HCT116 (cell line): ENCODE results near the gene GGTLC2. TPM values are rescaled to one million over a fixed set of nuclear protein-coding genes. Genes with fewer than 3 reads are reported as not detected.

Experiments used
- ATAC-seq: fragments of 200-7000 bp; cut with Tn5 transposase; 2 replicates; pipeline ENCODE4 v1.9.1; 2020; ENCODE audit warnings: mild to moderate bottlenecking, moderate library complexity
- BruUV-seq: library from RNA; stranded (reverse); fragments of 400-500 nt; replicated peaks from 2 replicates; lab custom pipeline; 2021; lab: Mats Ljungman, UMichigan
- CTCF ChIA-PET: fragments of 300-600 bp; sonication (Branson Sonifier 250); formaldehyde crosslinking; loops from one replicate; lab custom pipeline; 2021; ENCODE audit warnings: antibody characterized with exemption; lab: Charles Lee
- POLR2A ChIA-PET: fragments of 300-600, 350-600 bp; sonication (Branson Sonifier 250); formaldehyde crosslinking; loops from one replicate; lab custom pipeline; 2021; ENCODE audit warnings: antibody characterized with exemption; lab: Charles Lee
- RAD21 ChIA-PET, 2 experiments: fragments of 300-600 bp; sonication (Branson Sonifier 250); formaldehyde crosslinking; loops; one replicate each; lab custom pipeline; 2023; ENCODE audit warnings: low total read pairs in 2 of 2; ENCODE audit not compliant: uncharacterized antibody in 2 of 2, unreplicated experiment in 2 of 2, low non-redundant PET in 1 of 2; lab: Charles Lee
- DNase-seq: peaks from one replicate; pipeline ENCODE4 v3.0.0-alpha.2; 2010; ENCODE audit warnings: low read depth, low spot score
- H2AFZ ChIP-seq: fragments of 200-600 bp; shearing (Covaris generic), sonication (generic); 2 replicates; pipeline ENCODE4 v1.6.1; 2017; ENCODE audit warnings: low read depth, mixed run types, mixed read lengths, antibody characterized with exemption, low read length; ENCODE audit not compliant: poor library complexity, severe bottlenecking
- H3K27ac ChIP-seq: 2 replicates; pipeline ENCODE4 v1.5.1; 2012; ENCODE audit warnings: low read depth, low read length
- H3K27me3 ChIP-seq: fragments of 200-600 bp; sonication (generic); 2 replicates; pipeline ENCODE4 v1.6.1; 2016; ENCODE audit warnings: mixed run types, low read length, mixed read lengths; ENCODE audit not compliant: insufficient read depth
- H3K36me3 ChIP-seq, 2 experiments: fragments of 200-500 bp in 1 of 2; fragments of 200-600 bp in 1 of 2; sonication (Bioruptor generic) in 1 of 2; sonication (generic) in 1 of 2; 2 replicates each; pipeline versions ENCODE4 v1.5.1 to v1.6.1; 2014 to 2016; ENCODE audit warnings: low read length in 2 of 2, inconsistent platforms in 1 of 2, mixed read lengths in 1 of 2, mixed run types in 1 of 2; ENCODE audit not compliant: insufficient read depth in 2 of 2, control insufficient read depth in 1 of 2
- H3K4me1 ChIP-seq, 2 experiments: fragments of 200-600 bp in 1 of 2; sonication (generic) in 1 of 2; 2 replicates each; pipeline versions ENCODE4 v1.5.1 to v1.6.1; 2012 to 2017; ENCODE audit warnings: low read length in 2 of 2, inconsistent platforms in 1 of 2, mild to moderate bottlenecking in 1 of 2, mixed read lengths in 1 of 2, mixed run types in 1 of 2, moderate library complexity in 1 of 2; ENCODE audit not compliant: insufficient read depth in 2 of 2, control insufficient read depth in 1 of 2
- H3K4me2 ChIP-seq: fragments of 200-600 bp; sonication (generic); 2 replicates; pipeline ENCODE4 v1.6.1; 2017; ENCODE audit warnings: mixed run types, low read length, mixed read lengths
- H3K4me3 ChIP-seq, 2 experiments: fragments of 200-600 bp in 1 of 2; sonication (generic) in 1 of 2; replicated peaks in 1 of 2; 2 replicates each; pipeline ENCODE4 v1.5.1; 2011 to 2016; ENCODE audit warnings: low read length in 2 of 2, control low read depth in 1 of 2, low read depth in 1 of 2, mild to moderate bottlenecking in 1 of 2, mixed read lengths in 1 of 2, mixed run types in 1 of 2
- H3K79me2 ChIP-seq: fragments of 200-600 bp; sonication (generic); 2 replicates; pipeline ENCODE4 v1.6.1; 2017; ENCODE audit warnings: mild to moderate bottlenecking, mixed run types, low read length, moderate library complexity, mixed read lengths; ENCODE audit not compliant: insufficient read depth
- H3K9ac ChIP-seq: fragments of 200-600 bp; sonication (generic); 2 replicates; pipeline ENCODE4 v1.6.1; 2016; ENCODE audit warnings: low read length, mixed read lengths
- H3K9me2 ChIP-seq: fragments of 200-600 bp; sonication (generic), shearing (Covaris generic); 2 replicates; pipeline ENCODE4 v1.6.1; 2017; ENCODE audit warnings: mixed run types, mild to moderate bottlenecking, moderate library complexity; ENCODE audit not compliant: insufficient read depth
- H3K9me3 ChIP-seq, 2 experiments: fragments of 200-500 bp in 1 of 2; fragments of 200-600 bp in 1 of 2; sonication (Bioruptor generic) in 1 of 2; sonication (generic) in 1 of 2; 2 replicates each; pipeline ENCODE4 v1.6.1; 2014 to 2017; ENCODE audit warnings: low read length in 2 of 2, mixed read lengths in 2 of 2, inconsistent platforms in 1 of 2, low read depth in 1 of 2, mild to moderate bottlenecking in 1 of 2, mixed run types in 1 of 2, moderate library complexity in 1 of 2; ENCODE audit not compliant: control insufficient read depth in 1 of 2, insufficient read depth in 1 of 2
- H4K20me1 ChIP-seq: fragments of 200-600 bp; sonication (generic), shearing (Covaris generic); 2 replicates; pipeline ENCODE4 v1.6.1; 2017; ENCODE audit warnings: mixed run types, mild to moderate bottlenecking, moderate library complexity; ENCODE audit not compliant: insufficient read depth
- SIN3A ChIP-seq: IDR thresholded peaks from 2 replicates; pipeline ENCODE4 v1.6.1; 2012; ENCODE audit warnings: low read depth
- TCF7L2 ChIP-seq: IDR thresholded peaks from 2 replicates; pipeline ENCODE4 v1.7.0; 2011; ENCODE audit warnings: borderline replicate concordance, inconsistent platforms; ENCODE audit not compliant: insufficient read depth, insufficient read length; ENCODE audit errors: extremely low read depth
- YY1 ChIP-seq: IDR thresholded peaks from 2 replicates; pipeline ENCODE4 v1.6.1; 2011; ENCODE audit warnings: low read length, low read depth, moderate library complexity, mild to moderate bottlenecking; ENCODE audit not compliant: insufficient replicate concordance; ENCODE audit errors: extremely low read depth
- intact Hi-C: fragments of 100-400 bp; cut with micrococcal nuclease; formaldehyde crosslinking; loops from 2 replicates; pipeline ENCODE4 v1.10.0; 2022
- total RNA-seq: library from RNA; stranded (reverse); gene quantifications from one replicate; pipeline ENCODE4 v1.2.1, GENCODE V29; 2021; ENCODE audit not compliant: unreplicated experiment

The GGTLC2 gene
- total RNA-seq, 1 experiment from 2014 or later = not detected

DNA sequence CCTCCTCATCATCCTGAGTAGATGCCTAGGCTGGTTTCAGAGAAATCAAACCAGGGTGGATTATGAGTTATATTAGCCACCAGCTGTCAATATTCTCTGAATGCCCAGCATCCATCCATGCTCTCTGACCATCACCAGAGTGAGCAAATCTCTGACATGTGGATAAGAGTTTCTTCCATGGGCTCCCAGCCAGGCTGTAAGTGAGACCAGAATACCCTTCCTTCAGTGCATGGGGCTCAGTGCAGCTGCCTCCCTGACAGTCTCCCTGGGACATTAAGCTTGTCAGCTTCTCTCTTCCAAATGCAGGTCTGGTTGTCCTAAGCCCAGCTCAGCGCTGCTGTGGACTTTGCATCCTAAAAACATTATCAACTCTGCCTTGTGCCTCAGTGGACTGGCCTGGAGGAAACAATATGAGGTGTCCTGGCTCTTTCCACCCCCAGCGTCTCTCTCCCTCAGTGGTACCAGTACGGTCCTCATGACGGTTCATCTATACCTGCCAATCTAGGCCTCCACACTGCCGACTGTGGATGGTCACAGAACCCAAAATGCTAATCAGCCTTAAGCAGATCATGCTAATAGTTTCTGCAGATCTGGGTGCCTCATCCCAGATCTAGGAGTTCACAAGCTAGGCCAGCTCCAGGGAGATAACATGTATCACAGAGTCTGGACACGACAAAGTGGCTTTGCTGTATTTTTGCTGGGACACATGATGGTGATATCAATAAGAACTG is 43.7 kb upstream of the GGTLC2 start:
- no peaks in the 10 kb centered on the region for H3K4me1 ChIP-seq
- no peak for TF ChIP-seq YY1
- no peak for TF ChIP-seq SIN3A
- TF ChIP-seq, all 23 proteins: peak for 0
- Histone ChIP-seq H3K9ac (no peak overlapping the region), H3K36me3 (no peaks in the 10 kb centered on the region), H3K4me2 (no peak overlapping the region), H2AFZ (no peak overlapping the region), H4K20me1 (no peaks in the 10 kb centered on the region), H3K79me2 (no peaks in the 10 kb centered on the region), H3K9me2 (no peaks in the 10 kb centered on the region), H3K9me3 (no peaks in the 10 kb centered on the region), H3K27ac (no peak overlapping the region), H3K4me3 (no peak overlapping the region), H3K27me3 (no peaks in the 10 kb centered on the region)
- ChIA-PET CTCF (interaction anchor here (1.2 to 1.7 kb wide), 2 partner anchors 14 to 24 kb away, joined by 3 to 7 read pairs; no protein-coding TSS in a partner anchor), RAD21 (no interaction called here), POLR2A (no interaction called here)
- BruUV-seq = no TSS peak
- intact Hi-C loops = no loop called here
- DNase-seq (no peak), ATAC-seq (no peak)

DNA sequence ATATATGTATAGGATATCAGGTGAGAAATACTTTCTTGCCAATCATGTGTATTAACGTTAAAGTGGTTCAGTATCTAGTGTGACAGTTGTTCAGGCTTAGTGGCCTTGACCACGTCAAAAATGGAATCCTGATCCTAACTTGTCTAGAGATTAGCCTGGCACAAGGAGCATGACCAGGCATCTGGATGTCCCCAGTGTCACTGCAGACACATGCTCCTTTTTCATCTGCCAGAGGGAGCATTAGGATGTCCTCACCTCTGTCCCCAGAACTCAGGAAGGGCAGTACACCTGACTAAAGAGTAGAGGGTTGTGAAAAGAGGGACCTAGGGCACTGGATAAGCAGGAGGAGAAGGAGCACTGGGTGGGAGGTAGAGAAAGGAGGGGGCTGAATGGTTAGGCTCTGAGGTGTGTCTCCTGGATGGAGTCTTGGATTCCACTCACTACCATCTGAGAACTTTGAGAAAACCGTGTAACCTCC is 40.9 kb upstream of the GGTLC2 start:
- ATAC-seq = no peak
- intact Hi-C loops = no loop called here
- Histone ChIP-seq H3K79me2 (no peaks in the 10 kb centered on the region), H3K9me3 (no peaks in the 10 kb centered on the region), H2AFZ (no peak overlapping the region), H3K9me2 (no peaks in the 10 kb centered on the region), H3K36me3 (no peaks in the 10 kb centered on the region), H4K20me1 (no peaks in the 10 kb centered on the region), H3K27me3 (no peaks in the 10 kb centered on the region), H3K9ac (no peak overlapping the region), H3K27ac (no peak overlapping the region), H3K4me3 (no peak overlapping the region), H3K4me1 (no peaks in the 10 kb centered on the region)
- ChIA-PET CTCF (no interaction called here), RAD21 (no interaction called here), POLR2A (no interaction called here)
- BruUV-seq = no TSS peak
- no peak for DNase-seq
- TF ChIP-seq TCF7L2 = no peak
- TF ChIP-seq SIN3A = no peak
- TF ChIP-seq, all 23 proteins: peak for 0
- no peak overlapping the region for H3K4me2 ChIP-seq
